ENCODE data around the gene ADISSP.

GRCh38 chr20:3803854-3804253 lies 36.3 kb upstream of the ADISSP start:
- TF ChIP-seq ZNF274 (CRISPR knock-in tag; IDR thresholded peaks at IDR 0.05) (no peak), ATF6 (CRISPR knock-in tag; conservative IDR thresholded peaks at IDR 0.05) (no peak), ZNF407 (CRISPR knock-in tag; IDR thresholded peaks at IDR 0.05; ENCODE audit: not compliant biosample characterization) (no peak), ELK4 (CRISPR knock-in tag; IDR thresholded peaks at IDR 0.05; ENCODE audit: borderline replicate concordance) (no peak), ZNF530 (CRISPR knock-in tag; IDR thresholded peaks at IDR 0.05; ENCODE audit: low read depth) (no peak), ZBTB1 (CRISPR knock-in tag; IDR thresholded peaks at IDR 0.05; ENCODE audit: borderline replicate concordance) (no peak), ZNF879 (CRISPR knock-in tag; IDR thresholded peaks at IDR 0.05) (no peak), SP1 (IDR thresholded peaks at IDR 0.05) (no peak), SP1 (CRISPR knock-in tag; IDR thresholded peaks at IDR 0.05) (no peak), NCOR1 (IDR thresholded peaks at IDR 0.05; ENCODE audit: borderline replicate concordance, low read length) (no peak), CHCHD3 (CRISPR knock-in tag; IDR thresholded peaks at IDR 0.05) (no peak), ESRRA (CRISPR knock-in tag; IDR thresholded peaks at IDR 0.05; ENCODE audit: low read depth) (no peak), ZSCAN25 (CRISPR knock-in tag; IDR thresholded peaks at IDR 0.05) (no peak)

Measured in HepG2 (cell line).